NCI-H2196 (cell line): ENCODE results near the gene ZFP92.

ENCODE experiments used
- DNase-seq: peaks from one replicate; lab custom pipeline; 2025; ENCODE audit not compliant: unreplicated experiment; lab: John Stamatoyannopoulos, UW

Gene ZFP92

GRCh38 chrX:153435845-153436244 lies 24.6 kb downstream of the ZFP92 start:
- no peak for DNase-seq

DNA sequence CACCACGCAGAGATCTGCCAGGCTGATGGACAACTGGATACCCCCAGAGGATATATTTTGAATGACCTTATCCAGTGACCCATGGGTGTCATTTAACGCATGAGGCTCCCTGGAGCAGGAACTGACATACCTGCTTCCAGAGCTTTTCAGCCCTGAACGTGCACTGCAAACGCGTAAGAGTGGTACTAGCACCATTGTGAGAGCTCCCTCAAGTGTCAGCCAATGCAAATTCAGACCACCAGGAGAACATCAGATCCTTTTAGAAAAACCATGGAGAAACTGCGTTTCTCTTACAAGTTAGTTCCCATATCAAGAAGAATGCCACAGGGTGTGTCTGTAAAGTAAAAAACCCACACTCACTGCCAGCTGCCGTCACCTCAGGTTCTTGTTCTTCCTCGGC lies 27.3 kb downstream of the ZFP92 start:
- DNase-seq: no peak

DNA sequence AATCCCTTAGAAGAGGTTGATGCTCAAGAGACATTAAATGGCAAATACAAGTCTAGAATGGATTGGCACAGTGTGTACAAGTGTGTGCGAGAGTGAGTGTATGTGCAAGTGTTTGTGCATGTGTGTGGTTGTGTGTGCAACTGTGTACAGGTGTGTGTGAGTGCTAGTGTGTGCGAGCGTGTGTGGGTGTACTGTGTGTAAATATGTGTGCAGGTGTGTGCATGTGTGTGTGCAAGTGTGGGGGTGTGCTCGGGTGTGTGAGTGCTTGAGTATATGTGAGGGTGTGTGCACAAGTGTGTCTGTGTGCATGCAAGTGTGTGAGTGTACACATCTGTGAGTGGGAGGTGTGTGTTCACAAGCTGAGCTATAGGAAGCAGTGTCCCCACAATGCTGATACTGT lies 28.7 kb downstream of the ZFP92 start:
- DNase-seq: no peak

DNA sequence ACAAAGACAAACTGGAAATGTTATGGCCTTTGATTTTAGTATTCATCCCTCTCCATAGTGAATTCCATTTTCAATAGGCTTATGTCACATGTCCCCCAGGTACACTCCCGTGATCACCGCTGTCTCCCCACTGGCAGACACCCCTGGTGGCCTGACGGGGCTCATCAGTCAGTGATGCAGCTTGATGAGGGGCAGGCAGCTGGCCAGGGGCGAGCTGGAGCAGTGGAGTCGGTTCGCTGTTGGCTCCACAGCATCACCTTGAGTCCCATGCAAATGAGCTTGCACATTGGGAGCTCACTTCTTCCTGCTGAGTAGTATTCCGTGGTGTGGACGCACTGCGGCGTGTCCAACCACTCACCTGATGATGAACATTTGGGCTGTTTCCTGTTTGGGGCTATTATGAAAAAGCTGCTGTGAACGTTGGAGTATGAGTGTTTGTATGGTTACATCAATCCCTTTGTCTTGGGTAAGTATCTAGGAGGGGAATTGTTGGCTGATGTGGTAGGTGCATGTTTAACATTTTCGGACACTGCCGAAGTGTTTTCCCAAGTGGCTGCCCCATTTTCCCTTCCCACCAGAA lies 29.4 kb downstream of the ZFP92 start:
- no peak for DNase-seq

DNA sequence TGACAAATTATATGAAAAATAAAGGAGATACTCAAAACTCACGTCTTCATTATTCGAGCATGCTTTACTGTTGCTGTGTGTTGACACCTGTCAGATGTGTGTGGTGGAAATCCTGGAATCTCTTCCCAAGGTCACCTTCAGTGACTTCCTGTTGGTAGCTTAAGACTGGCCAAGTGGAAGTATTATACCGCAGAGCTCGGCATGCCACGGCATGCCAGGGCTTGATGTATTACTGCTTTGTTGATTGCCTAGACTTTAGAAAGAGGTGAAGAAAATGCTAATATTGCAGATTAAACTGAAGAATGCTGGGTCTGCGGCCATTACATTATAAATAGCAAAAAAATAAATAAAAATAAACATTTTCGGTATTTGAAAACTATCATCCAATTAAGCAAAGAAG lies 30.0 kb downstream of the ZFP92 start:
- DNase-seq: no peak

DNA sequence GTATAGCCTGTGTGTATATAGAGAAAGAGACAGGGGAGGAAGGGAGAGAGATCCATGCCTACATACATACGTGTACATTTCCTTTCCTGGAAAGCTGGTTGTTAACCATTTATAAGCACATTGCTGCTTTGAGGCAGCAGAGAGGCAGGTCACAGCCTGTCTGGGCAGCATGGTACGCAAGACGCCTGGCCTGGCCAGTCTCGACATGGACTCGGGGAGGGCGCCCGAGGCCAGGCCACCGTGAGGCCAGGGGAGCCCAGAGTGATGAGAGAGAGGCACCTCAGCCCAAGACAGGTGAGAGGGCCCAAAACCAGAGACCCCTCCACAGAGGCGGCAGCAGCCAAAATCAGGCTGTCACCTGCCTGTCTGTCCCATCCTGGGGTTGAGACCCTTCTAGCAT lies 30.7 kb downstream of the ZFP92 start:
- no peak for DNase-seq

GRCh38 chrX:153442463-153442862 lies 31.2 kb downstream of the ZFP92 start:
- no peak for DNase-seq

DNA sequence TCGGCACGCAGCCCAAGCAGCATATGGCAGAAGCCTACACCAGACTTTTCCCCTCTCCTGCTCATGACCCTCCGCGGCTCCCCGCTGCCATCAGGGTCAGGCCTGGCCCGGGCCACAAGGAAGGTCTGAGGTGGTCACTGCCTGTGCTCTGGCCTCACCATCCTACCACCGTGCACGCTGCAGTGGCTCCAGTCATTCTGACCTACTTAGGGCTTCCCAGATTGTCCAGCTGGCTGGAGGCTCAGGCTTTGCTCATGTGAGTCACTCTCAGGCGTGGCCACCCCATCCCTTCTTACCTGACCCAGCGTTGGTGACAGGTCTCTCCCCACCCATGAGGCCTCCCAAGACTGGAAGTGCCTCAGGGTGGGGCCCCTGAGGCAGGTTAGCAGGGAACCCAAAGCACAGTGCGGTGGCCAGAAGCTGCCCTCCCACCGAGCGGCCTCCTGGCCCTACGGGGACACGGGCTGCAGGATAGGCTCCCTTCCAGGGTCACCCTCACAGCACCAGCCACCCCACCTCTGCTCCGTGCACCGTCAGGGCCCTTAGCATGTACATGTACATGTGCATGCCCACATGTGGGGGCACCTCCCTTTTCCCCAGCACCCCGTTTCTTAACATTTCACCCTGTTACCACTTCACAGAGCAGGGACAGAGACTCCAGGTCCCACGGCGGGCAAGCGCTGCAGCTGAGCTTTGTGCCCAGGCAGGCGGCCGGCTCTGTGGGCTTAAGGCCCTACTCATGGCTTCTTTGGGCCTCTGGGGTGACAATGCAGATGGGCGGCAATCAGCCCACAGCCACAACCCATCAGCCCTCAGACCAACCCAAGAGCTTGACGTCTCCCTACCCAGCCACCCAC lies 32.4 kb downstream of the ZFP92 start:
- no peak for DNase-seq

DNA sequence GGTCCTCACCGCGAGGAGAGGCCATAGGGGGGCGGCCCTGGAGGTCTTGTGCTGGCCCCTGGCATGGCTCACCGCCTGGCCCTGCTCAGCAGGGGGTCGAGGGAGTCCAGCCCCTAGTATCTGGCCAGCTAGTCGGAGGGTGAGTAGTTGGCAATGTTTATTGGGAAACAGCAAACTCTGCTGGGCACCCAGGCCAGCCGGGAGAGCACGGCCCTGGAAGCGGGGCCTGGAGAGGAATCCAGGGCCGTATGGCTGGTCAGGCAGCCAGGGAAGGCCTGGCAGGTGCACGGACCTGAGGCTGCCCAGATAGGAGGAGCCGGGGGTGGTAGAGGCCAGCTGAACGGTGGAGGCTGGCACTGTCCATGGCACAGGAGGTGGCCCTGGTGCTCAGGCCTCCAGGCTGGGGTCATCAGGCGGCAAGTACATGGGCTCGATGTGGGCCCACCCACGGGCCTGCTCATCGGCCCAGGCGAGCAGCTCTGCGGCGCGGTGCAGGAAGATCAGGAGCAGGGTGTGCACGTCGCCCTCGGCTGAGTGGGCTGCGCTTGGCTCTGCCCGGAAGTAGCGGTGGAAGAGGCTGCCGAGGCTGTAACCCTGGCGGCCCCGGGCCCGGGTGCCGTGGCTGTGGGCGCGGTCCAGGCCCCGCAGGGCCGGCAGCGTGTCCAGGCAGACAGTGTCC lies 33.2 kb downstream of the ZFP92 start:
- no peak for DNase-seq

GRCh38 chrX:153445106-153445855 lies 34.0 kb downstream of the ZFP92 start:
- no peak for DNase-seq

DNA sequence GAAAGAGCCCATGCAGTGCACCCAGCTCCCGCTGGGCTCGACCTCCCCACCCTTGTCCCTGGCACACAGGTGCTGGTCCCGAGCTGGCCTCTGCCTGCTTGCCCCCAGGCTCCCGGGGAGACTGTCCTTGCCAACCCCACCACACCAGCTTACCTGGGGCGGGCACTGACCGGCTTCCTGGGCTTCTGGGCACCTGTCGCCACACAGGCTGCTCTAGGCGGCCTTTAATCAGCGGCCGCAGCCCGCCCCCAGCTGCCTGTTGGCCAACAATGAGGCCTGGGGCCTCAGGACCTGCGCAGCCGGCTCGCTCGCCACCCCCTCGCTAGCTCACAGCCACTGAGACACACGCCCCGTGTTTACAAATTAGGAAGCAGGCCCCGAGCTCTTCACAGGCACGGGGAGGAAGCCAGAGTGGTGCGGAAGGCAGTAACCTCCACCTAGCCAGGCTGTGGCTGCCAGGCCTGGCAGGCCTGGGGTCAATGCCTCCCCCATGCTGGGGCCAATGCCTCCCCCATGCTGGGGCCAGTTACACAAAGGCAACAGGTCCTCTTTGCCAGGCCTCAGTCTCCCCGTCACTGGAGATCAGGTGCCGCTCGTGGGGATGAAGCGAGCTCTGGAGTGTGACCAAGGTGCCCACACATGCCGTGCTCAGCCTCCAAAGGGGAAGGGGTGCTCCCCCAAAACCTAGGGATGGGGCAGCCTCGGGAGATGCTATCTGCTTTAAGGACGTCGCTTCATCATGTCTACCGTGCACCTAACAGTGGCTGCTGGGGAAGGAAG lies 34.8 kb downstream of the ZFP92 start, which contains the start of gene TREX2:
TSS of gene TREX2 (minus strand) at position 201 of the 780 bp plus-strand sequence. CDS start 626 bp downstream, outside the sequence.
- DNase-seq: no peak

- DNase-seq: no peak
These were observed 35.3 kb downstream of the ZFP92 start for GRCh38 chrX:153446636-153446936.

- DNase-seq: no peak
These were observed 35.8 kb downstream of the ZFP92 start for GRCh38 chrX:153446950-153447580.

DNA sequence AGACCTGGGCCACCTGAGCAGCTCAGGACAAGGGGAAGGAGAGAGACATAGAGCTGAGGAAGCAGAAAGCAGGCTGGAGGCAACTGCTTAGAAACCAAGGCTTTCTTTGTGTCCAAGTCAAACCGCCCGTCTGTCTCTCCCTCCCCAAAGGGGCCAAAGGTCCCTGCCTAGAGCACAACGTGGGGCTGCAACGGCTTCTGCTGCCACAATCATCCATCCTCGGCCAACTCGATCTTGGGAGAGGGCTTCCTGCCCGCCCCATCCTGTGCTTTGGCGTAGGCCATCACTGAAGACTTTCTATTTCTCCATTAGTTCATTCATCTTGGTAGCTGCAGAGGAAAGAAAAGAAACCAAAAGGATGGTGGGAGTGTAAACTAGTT lies 36.3 kb downstream of the ZFP92 start:
- DNase-seq: no peak

- no peak for DNase-seq
These were observed 37.5 kb downstream of the ZFP92 start for GRCh38 chrX:153448556-153449367.

DNA sequence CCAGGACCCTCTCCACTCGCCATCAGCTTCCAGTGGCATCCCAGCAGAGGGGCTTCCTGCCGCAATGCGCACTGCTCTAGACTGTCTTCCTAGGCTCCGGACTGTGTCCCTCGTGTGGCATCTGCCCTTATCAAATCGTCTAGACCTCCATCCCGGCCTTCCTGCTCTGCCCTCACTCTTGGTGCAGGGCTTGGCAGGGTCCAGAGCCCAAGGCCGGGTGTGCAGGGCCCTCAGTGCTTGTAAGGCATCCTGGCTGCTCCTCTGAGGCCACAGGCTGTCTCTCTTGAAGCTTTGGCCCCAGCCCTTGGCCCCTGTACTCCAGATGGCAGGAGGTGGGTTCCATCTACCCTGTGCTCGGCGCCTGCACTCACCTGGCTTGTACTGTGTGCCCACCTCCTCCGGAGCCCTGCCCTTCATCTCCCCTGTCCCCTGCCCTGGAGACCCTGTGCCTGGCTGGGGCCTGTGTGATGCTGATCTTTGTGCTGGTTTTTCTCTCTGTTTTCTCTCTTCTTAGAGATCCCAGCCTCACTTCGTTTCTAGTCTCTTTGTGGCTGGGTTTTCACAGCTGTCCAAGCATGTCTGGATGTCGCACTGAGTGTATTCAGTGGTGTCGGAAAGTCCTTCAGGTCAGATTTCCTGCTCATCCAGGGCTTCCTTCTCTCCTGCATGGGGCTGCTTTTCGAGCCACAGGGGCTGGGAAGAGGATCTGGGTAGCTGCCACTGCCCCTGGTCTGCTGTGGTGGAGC lies 38.3 kb downstream of the ZFP92 start:
- no peak for DNase-seq

GRCh38 chrX:153450114-153450948 lies 39.1 kb downstream of the ZFP92 start:
- no peak for DNase-seq

DNA sequence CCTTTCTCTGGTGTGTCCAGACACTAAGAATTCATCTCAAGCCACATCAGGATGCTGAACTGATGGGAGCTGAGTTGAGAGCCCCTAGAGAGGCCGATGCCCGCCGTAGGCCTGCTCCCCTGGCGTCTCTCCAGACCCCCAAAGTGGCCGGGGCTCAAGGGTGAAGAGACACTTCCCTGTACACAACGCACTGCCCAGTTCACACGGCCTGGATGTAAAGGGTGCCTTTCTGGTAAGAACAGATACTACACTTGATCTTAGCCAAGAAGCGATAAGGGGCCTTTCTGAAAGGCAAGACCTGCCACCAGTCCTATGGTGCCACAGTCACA lies 39.6 kb downstream of the ZFP92 start:
- no peak for DNase-seq
